Endothelial cell of umbilical vein (primary cell): Measurements from ENCODE around the gene MFSD2A. TPM values are rescaled to one million over a fixed set of nuclear protein-coding genes. Genes with fewer than 3 reads are reported as not detected.

Experiments
- BruUV-seq: library from RNA; stranded (reverse); fragments of 400-500 nt; replicated peaks from 2 replicates; lab custom pipeline; 2021; lab: Mats Ljungman, UMichigan
- CTCF ChIA-PET: fragments of 300-600, 350-600 bp; sonication (Branson Sonifier 250); formaldehyde crosslinking; loops from one replicate; lab custom pipeline; 2021; ENCODE audit warnings: antibody characterized with exemption, inconsistent platforms; lab: Charles Lee
- POLR2A ChIA-PET: fragments of 300-600, 350-600 bp; sonication (Branson Sonifier 250); formaldehyde crosslinking; loops from one replicate; lab custom pipeline; 2021; ENCODE audit warnings: antibody characterized with exemption, inconsistent platforms; lab: Charles Lee
- DNase-seq: peaks from one replicate; pipeline ENCODE4 v3.0.0-alpha.2; 2011; ENCODE audit warnings: low read depth, low spot score
- FAIRE-seq: peaks from 2 replicates; lab custom pipeline; 2011; peaks lifted over from hg19 to GRCh38; lab: Jason Lieb, UNC
- H2AFZ ChIP-seq: 2 replicates; pipeline ENCODE4 v1.6.0; 2012; ENCODE audit warnings: low read depth, low read length, control low read depth, inconsistent platforms
- H3K27ac ChIP-seq: 2 replicates; pipeline ENCODE4 v1.5.1; 2011; ENCODE audit warnings: low read depth, mild to moderate bottlenecking, control low read depth, low read length, moderate library complexity; ENCODE audit not compliant: insufficient read depth
- H3K27me3 ChIP-seq, 2 experiments: 2 replicates each; pipeline versions ENCODE4 v1.6.0 to v1.6.1; 2011; ENCODE audit warnings: low read length in 2 of 2, mixed read lengths in 1 of 2; ENCODE audit not compliant: control insufficient read depth in 2 of 2, insufficient read depth in 2 of 2
- H3K36me3 ChIP-seq, 2 experiments: 2 replicates in 1 of 2; 3 replicates in 1 of 2; pipeline ENCODE4 v1.5.1; 2011; ENCODE audit warnings: low read length in 2 of 2, mild to moderate bottlenecking in 1 of 2, moderate library complexity in 1 of 2; ENCODE audit not compliant: control insufficient read depth in 2 of 2, insufficient read depth in 2 of 2; ENCODE audit errors: extremely low read depth in 1 of 2
- H3K4me1 ChIP-seq: 3 replicates; pipeline ENCODE4 v1.5.1; 2011; ENCODE audit warnings: mild to moderate bottlenecking, low read length; ENCODE audit not compliant: control insufficient read depth, insufficient read depth; ENCODE audit errors: extremely low read depth
- H3K4me2 ChIP-seq: 2 replicates; pipeline ENCODE4 v1.6.1; 2011; ENCODE audit warnings: low read length, control low read depth, mixed read lengths; ENCODE audit not compliant: insufficient read depth
- H3K4me3 ChIP-seq, 3 experiments: fragments of 200-600 bp in 1 of 3; sonication (generic), shearing (Covaris generic) in 1 of 3; replicated peaks in 1 of 3; 2 replicates each; pipeline ENCODE4 v1.5.1; 2011 to 2016; ENCODE audit warnings: control low read depth in 3 of 3, low read length in 3 of 3, mild to moderate bottlenecking in 2 of 3, inconsistent platforms in 1 of 3, low read depth in 1 of 3, moderate library complexity in 1 of 3; ENCODE audit not compliant: insufficient read depth in 1 of 3
- H3K79me2 ChIP-seq: 2 replicates; pipeline ENCODE4 v1.6.0; 2012; ENCODE audit warnings: low read length, inconsistent platforms; ENCODE audit not compliant: control insufficient read depth, insufficient read depth
- H3K9ac ChIP-seq: replicated peaks from 2 replicates; pipeline ENCODE3; 2011; ENCODE audit warnings: low read length, control low read depth; ENCODE audit not compliant: insufficient read depth; ENCODE audit errors: extremely low read depth
- H3K9me1 ChIP-seq: replicated peaks from 3 replicates; pipeline ENCODE4 v1.6.0; 2011; ENCODE audit warnings: mild to moderate bottlenecking, low read length; ENCODE audit not compliant: control insufficient read depth, insufficient read depth; ENCODE audit errors: extremely low read depth
- H3K9me3 ChIP-seq: replicated peaks from 2 replicates; pipeline ENCODE4 v1.5.1; 2012; ENCODE audit warnings: low read length, inconsistent platforms; ENCODE audit not compliant: control insufficient read depth, insufficient read depth
- H4K20me1 ChIP-seq: replicated peaks from 2 replicates; pipeline ENCODE3; 2011; ENCODE audit warnings: mild to moderate bottlenecking, low read length; ENCODE audit not compliant: control insufficient read depth, insufficient read depth; ENCODE audit errors: extremely low read depth
- EZH2 ChIP-seq: IDR thresholded peaks from 2 replicates; pipeline ENCODE4 v1.6.1; 2012; ENCODE audit warnings: borderline replicate concordance, low read depth, mild to moderate bottlenecking, moderate library complexity, low read length, inconsistent platforms; ENCODE audit not compliant: severe bottlenecking
- FOS ChIP-seq: IDR thresholded peaks from 2 replicates; pipeline ENCODE4 v1.6.1; 2011; ENCODE audit warnings: mild to moderate bottlenecking, low read length, moderate library complexity, borderline replicate concordance; ENCODE audit not compliant: insufficient read depth
- GATA2 ChIP-seq: IDR thresholded peaks from 2 replicates; pipeline ENCODE4 v1.7.0; 2011; ENCODE audit warnings: low read depth, mild to moderate bottlenecking, moderate library complexity, mixed read lengths, low read length; ENCODE audit not compliant: insufficient read length, insufficient read depth
- JUN ChIP-seq: IDR thresholded peaks from 2 replicates; pipeline ENCODE4 v1.6.1; 2011; ENCODE audit warnings: borderline replicate concordance, low read depth; ENCODE audit not compliant: insufficient read length, insufficient read depth
- MYC ChIP-seq: IDR thresholded peaks from one replicate; pipeline ENCODE4 v1.6.1; 2011; ENCODE audit warnings: mild to moderate bottlenecking, low read depth, low read length
- POLR2A ChIP-seq: IDR thresholded peaks from 2 replicates; pipeline ENCODE4 v1.6.1; 2012; ENCODE audit warnings: low read depth, mild to moderate bottlenecking, control low read depth, low read length
- POLR2AphosphoS5 ChIP-seq: IDR thresholded peaks from 2 replicates; pipeline ENCODE4 v1.6.1; 2012; ENCODE audit warnings: low read depth, mild to moderate bottlenecking, control low read depth, low read length, moderate library complexity; ENCODE audit not compliant: insufficient read depth
- dilution Hi-C: fragments of 300-500 bp; cut with MboI; formaldehyde crosslinking; loops from one replicate; pipeline ENCODE4 v1.15.0; 2019; ENCODE audit warnings: low sequenced_read_pairs; ENCODE audit not compliant: extremely low pct_ligation_motif_present
- intact Hi-C: fragments of 100-400 bp; cut with micrococcal nuclease; formaldehyde crosslinking; loops from one replicate; pipeline ENCODE4 v1.10.0; 2022
- polyA plus RNA-seq, 4 experiments: library from polyadenylated mRNA; depleted of rRNA in 3 of 4; stranded (reverse) in 3 of 4; unstranded in 1 of 4; fragments of >200 nt; gene quantifications; 2 replicates each; pipeline versions ENCODE4 v1.2.1 to v1.2.3, GENCODE V29; 2011 to 2012; ENCODE audit warnings: missing spikeins in 1 of 4
- total RNA-seq: library from RNA; stranded (reverse); gene quantifications from 2 replicates; pipeline ENCODE4 v1.2.3, GENCODE V29; 2021
- TF ChIP-seq, protein P1 (sequence below): IDR thresholded peaks from 2 replicates; pipeline ENCODE4 v1.6.1; 2011; ENCODE audit not compliant: insufficient read depth, insufficient read length
- TF ChIP-seq, protein P2 (sequence below), 2 donors: IDR thresholded peaks; 1 replicate in 1 of 2; 2 replicates in 1 of 2; pipeline ENCODE4 v1.5.1; 2011; ENCODE audit warnings: low read length in 2 of 2, mild to moderate bottlenecking in 2 of 2, moderate library complexity in 2 of 2, control low read depth in 1 of 2, inconsistent platforms in 1 of 2, low read depth in 1 of 2; ENCODE audit not compliant: insufficient read depth in 1 of 2; ENCODE audit errors: extremely low read depth in 1 of 2

MFSD2A gene
- total and polyA plus RNA-seq, 2 donors (not counting 3 experiments of a cell fraction or from before 2014, with no cell fraction given) = 2.7 to 5.5 TPM

DNA sequence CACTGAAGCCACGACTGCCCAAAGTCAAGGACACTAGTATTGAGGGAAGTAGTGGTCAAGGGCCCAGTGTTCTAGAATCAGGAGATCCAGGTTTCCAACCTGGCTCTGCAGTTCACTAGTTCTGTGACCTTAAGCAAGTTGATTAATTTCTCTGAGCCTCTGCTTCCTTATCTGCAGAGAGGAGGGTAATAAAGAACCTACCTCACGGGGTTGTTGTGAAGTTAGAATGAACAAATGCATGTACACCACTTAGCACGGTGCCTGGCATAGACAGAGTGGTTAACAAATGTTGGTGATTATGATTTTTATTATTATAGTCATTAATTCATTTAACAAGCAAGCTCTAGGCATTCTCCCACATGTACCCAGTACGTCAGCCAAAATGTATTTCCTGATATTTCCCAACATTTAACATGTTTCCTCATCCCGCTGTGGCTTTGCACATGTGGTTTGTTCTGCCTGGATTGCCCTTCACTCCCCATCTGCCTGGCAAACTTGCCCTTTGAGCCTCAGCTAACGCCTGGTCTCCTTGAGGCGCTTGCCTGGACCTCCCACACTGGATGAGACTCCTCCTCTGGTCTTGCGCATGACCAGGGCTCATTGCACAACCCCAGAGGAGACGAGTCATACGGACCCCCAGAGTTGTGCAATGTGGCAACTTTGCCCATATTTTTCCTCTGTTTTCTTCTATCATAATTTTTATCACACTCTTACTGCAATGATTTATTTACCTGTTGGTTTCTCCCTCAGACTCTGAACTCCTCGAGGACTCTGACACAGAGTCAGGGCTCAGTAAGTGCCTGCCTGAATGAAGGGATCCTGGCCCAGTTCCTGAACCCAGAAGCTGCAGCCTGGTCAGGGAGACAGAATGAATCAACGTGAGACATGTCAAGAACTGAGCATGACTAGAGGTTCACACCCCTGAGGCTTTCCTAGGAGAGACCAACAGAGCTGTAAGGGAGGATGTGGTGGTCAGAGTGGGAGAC is 20.7 kb upstream of the MFSD2A start:
- H3K79me2 ChIP-seq = no peaks in the 10 kb centered on the region
- no peak overlapping the region for H3K4me2 ChIP-seq
- no peaks in the 10 kb centered on the region for H3K27me3 ChIP-seq
- H3K4me1 ChIP-seq = no peaks in the 10 kb centered on the region
- no TSS peak for BruUV-seq
- H3K27ac ChIP-seq = no peak overlapping the region
- H3K9ac ChIP-seq = no peak overlapping the region
- dilution Hi-C loops (no loop called here), intact Hi-C loops (no loop called here)
- DNase-seq = no peak
- no peak overlapping the region for H3K4me3 ChIP-seq
- no peak overlapping the region for H2AFZ ChIP-seq
- no peak for TF ChIP-seq JUN
- no peak for FAIRE-seq
- H3K9me1 ChIP-seq = no peaks in the 10 kb centered on the region
- POLR2A ChIA-PET = no interaction called here
- CTCF ChIA-PET = interaction anchor here (1.1 to 2.2 kb wide), 4 partner anchors 8 to 19 kb away, joined by 3 to 9 read pairs (median 4); no protein-coding TSS in a partner anchor
- no peaks in the 10 kb centered on the region for H3K9me3 ChIP-seq
- H3K36me3 ChIP-seq = no peaks in the 10 kb centered on the region
- no peaks in the 10 kb centered on the region for H4K20me1 ChIP-seq

DNA sequence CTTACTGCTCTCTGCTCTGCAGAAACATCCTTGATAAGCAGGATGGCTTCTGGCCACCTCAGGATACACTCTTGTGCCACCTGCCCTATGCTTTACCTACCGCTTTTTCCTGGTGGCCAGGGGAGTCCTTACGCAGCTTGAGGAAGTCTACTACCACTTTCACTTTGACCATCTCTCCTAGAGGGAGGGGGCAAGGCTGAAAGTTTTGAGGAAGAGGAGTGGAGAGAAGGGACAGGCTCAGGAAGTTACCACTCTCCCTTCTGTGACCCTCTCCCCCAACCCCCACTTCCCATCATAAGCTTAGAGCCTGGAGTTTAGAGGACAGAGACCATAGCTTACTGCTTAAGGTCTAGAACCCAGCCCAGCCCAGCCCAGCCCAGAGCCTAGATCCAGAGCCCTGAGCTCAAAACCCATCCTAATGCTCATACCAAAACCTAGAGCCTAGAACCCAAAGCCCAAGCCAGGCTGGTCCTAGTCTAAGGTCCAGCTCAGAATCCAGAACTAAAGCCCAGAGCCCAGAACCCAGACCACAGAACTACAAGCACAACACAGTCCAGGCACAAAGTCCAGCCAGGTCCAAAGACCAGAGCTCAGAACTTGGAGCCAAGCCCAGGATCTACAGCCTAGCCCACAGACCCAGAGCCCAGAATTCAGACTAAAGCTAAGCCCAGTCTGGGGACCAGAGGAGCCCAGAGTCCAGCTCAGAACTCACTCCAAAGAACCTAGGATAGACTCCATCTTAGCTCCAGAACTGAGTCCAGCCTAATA is 18.0 kb upstream of the MFSD2A start:
- TF ChIP-seq, protein P1, sequence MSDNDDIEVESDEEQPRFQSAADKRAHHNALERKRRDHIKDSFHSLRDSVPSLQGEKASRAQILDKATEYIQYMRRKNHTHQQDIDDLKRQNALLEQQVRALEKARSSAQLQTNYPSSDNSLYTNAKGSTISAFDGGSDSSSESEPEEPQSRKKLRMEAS = no peak
- no peak for TF ChIP-seq GATA2
- TF ChIP-seq POLR2AphosphoS5 = no peak
- TF ChIP-seq JUN = no peak
- TF ChIP-seq, protein P2, sequence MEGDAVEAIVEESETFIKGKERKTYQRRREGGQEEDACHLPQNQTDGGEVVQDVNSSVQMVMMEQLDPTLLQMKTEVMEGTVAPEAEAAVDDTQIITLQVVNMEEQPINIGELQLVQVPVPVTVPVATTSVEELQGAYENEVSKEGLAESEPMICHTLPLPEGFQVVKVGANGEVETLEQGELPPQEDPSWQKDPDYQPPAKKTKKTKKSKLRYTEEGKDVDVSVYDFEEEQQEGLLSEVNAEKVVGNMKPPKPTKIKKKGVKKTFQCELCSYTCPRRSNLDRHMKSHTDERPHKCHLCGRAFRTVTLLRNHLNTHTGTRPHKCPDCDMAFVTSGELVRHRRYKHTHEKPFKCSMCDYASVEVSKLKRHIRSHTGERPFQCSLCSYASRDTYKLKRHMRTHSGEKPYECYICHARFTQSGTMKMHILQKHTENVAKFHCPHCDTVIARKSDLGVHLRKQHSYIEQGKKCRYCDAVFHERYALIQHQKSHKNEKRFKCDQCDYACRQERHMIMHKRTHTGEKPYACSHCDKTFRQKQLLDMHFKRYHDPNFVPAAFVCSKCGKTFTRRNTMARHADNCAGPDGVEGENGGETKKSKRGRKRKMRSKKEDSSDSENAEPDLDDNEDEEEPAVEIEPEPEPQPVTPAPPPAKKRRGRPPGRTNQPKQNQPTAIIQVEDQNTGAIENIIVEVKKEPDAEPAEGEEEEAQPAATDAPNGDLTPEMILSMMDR (IDR thresholded peaks at IDR 0.05; ENCODE audit: extremely low read depth in 1 of 2, insufficient read depth in 1 of 2, low read depth in 1 of 2, low read length in 2 of 2) = no peak
- TF ChIP-seq FOS = no peak
- no peak for TF ChIP-seq POLR2A
- no peak for TF ChIP-seq MYC
- no peak for TF ChIP-seq EZH2
- Histone ChIP-seq H3K27ac (no peak overlapping the region), H3K9me1 (no peaks in the 10 kb centered on the region), H3K27me3 (peaks cover 0 to under 1% of the 10 kb centered on the region in 2 experiments), H3K9me3 (no peaks in the 10 kb centered on the region), H2AFZ (no peak overlapping the region), H3K4me3 (no peak overlapping the region), H3K79me2 (no peaks in the 10 kb centered on the region), H3K4me1 (no peaks in the 10 kb centered on the region), H3K36me3 (no peaks in the 10 kb centered on the region), H3K9ac (no peak overlapping the region), H4K20me1 (no peaks in the 10 kb centered on the region), H3K4me2 (no peak overlapping the region)
- no TSS peak for BruUV-seq
- intact Hi-C loops = no loop called here
- dilution Hi-C loops = no loop called here
- ChIA-PET CTCF (interaction anchor here (0.9 to 2.2 kb wide), 7 partner anchors 11 to 264 kb away, joined by 3 to 5 read pairs (median 4); no protein-coding TSS in a partner anchor), POLR2A (no interaction called here)
- DNase-seq (no peak), FAIRE-seq (no peak)
